NOMO-1 (cell line): ENCODE measurements around the gene CIC.

Experiments
- DNase-seq, 2 experiments: peaks; one replicate each; lab custom pipeline; 2025; ENCODE audit not compliant: unreplicated experiment in 2 of 2; lab: John Stamatoyannopoulos, UW

Gene CIC

GRCh38 chr19:42274065-42274682 lies 5.1 kb downstream of the CIC start:
- no peak for DNase-seq

DNA sequence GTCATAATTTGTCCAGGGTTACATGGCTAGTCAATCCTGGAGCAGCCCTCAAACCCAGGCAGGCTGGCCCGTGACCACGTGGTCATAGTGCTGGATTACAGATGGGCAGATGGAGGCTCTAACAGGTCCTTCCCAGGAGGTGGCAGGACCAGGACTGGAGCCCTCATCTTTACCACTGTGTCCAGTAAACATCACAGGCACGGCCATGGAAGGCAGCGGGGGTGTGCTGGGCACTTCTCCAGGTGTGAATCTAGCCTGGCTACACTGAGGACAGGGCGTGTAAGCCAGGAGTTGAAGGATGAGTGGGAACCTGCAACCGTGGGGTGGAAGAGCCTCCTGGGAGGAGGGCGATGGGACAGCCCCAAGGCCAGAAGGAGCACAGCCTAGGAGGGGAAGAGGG lies 6.1 kb downstream of the CIC start:
- no peak for DNase-seq

GRCh38 chr19:42275517-42275916 lies 6.5 kb downstream of the CIC start:
- no peak for DNase-seq

GRCh38 chr19:42276284-42276683 lies 7.2 kb downstream of the CIC start:
- no peak for DNase-seq

DNA sequence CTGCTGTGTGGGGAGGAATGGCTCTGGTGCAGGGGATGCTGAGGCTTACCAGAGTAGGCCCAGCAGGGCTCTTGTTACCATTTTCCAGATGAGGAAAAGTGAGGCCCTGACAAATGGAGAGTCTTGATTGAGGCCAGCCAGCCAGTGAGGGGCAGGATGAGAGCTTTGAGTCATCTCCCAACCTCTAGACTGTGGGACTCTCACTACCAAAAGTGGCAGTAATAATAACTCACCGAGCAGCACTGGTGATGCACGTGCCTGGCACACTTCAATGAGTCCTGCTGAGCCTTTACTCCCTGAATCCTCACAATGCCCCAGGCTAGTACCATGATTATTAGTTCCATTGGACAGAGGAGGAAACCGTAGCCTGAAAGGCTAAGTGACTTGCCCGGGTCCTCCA lies 7.8 kb downstream of the CIC start:
- no peak for DNase-seq

DNA sequence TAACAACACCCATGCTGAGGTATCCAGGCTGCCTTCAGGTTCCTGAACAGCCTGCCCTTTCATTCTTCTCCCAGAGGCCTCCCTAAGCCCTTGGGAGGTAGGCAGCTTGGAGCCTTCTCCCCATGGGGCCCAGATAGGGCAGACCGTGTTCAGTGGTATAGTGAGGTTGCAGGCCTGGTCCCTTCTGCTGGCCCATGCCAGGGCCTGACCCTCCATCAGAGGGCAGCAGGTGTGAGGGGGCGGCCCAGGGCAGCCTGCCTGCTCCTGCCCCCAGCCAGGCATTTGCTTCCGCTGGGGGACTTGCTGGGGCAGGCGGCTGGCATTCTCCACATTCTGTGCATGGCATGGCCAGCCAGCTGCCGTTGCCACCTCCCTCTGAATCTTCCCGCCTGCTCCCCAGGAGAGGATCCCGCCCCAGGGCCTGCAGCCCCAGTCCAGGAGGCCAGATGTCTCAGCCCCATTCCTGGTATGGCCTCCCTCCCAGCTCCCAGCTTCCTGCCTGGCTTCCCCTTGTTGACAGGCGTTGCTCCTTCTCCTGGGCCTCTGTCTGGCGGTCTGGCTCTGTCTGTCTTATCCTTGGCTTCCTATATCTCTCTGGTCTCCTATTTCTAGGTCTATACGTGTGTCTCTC lies 8.9 kb downstream of the CIC start:
- DNase-seq, result no peak

- no peak for DNase-seq
These were observed 9.6 kb downstream of the CIC start for GRCh38 chr19:42278452-42279154.

GRCh38 chr19:42279155-42279901 lies 10.3 kb downstream of the CIC start:
- peak in 1 of 2 experiments; percentile 28 for DNase-seq

DNA sequence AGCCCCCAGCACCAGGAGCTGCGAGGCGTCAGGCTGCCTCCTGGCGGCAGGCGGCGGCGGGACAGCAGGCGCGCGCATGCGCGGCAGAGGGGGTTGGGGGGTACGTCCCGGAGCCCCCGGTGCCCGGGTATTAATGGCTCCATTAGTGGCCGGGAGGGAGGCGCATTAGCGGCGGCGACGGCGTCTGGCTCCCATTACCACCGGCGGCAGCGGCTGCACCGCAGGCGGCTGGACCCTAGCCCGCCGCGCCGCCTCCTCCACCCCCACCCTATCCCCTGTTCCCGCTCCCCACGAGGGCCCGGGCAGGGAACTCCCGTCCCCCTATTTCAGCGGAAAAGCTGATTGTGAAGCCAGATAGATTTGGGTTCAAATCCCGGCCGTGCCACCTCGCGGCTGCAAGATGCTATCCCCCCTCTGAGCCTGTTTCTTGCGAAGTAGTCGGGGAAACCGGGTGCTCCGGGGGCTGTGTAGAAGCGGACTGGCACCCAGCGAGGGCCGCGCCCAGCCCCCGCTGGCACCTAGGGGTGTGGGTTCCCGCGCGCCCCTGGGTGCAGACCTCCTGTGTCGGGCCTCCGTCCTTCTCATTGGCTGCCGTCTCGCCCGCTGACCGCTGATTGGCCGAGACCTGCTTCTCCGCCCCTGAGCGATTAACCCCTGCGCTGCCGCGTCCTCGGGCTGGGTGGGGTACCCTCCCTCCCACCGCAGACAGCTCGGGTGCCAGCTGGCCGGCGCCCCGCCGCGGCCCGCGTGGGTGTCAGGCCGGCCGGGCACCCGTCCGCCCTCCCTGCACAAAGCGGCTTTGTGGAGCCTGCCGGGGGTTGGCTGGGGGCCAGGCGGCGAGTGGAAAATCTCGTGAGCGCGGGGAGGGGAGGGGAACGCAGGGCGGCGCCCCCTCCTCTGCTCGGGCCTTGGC lies 11.1 kb downstream of the CIC start:
- peak; percentile 69 to 78 for DNase-seq

GRCh38 chr19:42280815-42281145 lies 11.7 kb downstream of the CIC start:
- no peak for DNase-seq

GRCh38 chr19:42281146-42281826 lies 12.2 kb downstream of the CIC start:
- DNase-seq, result peak; percentile 32 to 51

- DNase-seq, result no peak
These were observed 13.0 kb downstream of the CIC start for GRCh38 chr19:42281827-42282762.

DNA sequence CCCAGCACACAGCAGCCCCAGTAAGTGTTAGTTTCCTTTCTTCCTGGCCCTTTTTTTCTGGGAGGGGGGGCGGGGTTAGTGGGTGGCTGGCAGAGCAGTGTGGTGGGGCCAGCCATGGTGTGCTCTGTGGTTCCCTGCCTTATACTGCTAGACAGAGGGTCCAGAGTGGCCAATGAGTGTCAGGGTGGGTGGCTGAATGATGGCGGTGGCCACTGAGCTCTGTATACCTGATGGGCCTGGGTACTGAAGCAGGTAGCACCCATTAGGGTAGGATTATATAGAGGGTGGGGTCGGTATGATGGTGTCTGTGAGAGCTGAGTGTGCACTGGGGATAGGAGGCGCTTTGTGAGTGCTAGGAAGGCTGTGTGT lies 13.8 kb downstream of the CIC start:
- DNase-seq, result no peak

DNA sequence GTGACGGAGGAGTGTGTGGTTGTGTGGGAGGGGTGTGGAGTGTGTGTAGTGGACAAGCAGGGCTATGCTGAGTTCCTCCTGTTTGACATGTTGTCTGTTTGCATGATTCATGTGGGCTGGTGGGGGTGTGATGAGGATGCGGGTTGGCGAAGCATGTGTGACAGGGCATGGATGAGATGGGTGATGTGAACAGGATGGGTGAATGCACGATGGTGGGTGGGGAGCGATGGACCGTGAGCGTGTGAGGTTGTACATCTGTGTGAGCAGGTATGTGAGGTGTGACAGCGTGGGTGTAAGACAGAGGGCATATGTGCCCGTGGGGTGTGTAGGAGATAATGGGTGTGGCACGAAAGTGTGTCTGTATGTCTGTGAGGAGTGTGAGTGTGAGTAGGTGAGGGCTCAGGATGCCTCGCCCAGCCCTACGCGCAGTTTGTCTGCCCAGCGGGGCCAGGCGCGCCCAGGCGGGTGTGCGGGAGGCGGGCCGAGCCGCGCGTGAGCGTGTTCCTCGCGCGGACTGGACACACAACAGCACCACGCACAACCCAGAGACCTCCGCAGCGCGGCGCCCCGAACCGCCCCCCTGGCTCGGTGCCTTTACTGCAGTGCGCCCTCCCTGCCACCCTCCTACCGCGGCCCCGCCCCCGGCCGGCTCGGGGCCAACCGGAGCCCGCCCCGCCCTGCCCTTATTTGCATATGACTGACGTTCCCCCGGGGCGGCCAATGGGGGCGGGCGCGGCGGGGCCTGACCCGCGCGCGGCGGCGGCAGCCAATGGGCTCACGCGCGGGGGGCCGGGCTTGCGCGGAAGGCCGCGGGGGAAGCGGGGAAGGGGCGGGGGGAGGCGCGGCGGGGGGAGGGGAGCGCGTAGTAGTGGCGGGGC lies 14.4 kb downstream of the CIC start:
- DNase-seq, result peak; percentile 84 to 98

- DNase-seq, result peak; percentile 69 to 78
These were observed 15.0 kb downstream of the CIC start for GRCh38 chr19:42284066-42284501.

GRCh38 chr19:42284591-42285341 lies 15.7 kb downstream of the CIC start:
- DNase-seq, result peak in 1 of 2 experiments; percentile 26

- peak; percentile 30 to 41 for DNase-seq
These were observed 16.5 kb downstream of the CIC start for GRCh38 chr19:42285541-42285941.
